T-helper 1 cell treated with Interleukin-12 subunit alpha and Interleukin-12 subunit beta and Interleukin-4 antibody, amounts not matched to agents 30 ng/mL and 1 ng/mL, for 36 hours (primary cell): Measurements from ENCODE around the gene MARCHF10. TPM values are rescaled to one million over a fixed set of nuclear protein-coding genes. Genes with fewer than 3 reads are reported as not detected.
"Not testable (repeated sequence)": the region's sequence is repeated elsewhere in the genome, so short reads cannot be mapped to it uniquely, and the experiment has no call there.

ENCODE experiments used
- intact Hi-C: fragments of 100-400 bp; cut with micrococcal nuclease; formaldehyde crosslinking; loops from one replicate; pipeline ENCODE4 v1.15.1; 2024
- total RNA-seq: library from RNA; stranded (reverse); gene quantifications from 2 replicates; pipeline ENCODE4 v1.2.3, GENCODE V29; 2022

The MARCHF10 gene
- total RNA-seq, result not detected in 2 replicates

- intact Hi-C loops, result no loop called here
Measured at GRCh38 chr17:62807812-62808575, at the start of gene MARCHF10. TSS of gene MARCHF10 (minus strand) at chr17:62808314. CDS start at chr17:62801735, 6,579 bp downstream.

DNA sequence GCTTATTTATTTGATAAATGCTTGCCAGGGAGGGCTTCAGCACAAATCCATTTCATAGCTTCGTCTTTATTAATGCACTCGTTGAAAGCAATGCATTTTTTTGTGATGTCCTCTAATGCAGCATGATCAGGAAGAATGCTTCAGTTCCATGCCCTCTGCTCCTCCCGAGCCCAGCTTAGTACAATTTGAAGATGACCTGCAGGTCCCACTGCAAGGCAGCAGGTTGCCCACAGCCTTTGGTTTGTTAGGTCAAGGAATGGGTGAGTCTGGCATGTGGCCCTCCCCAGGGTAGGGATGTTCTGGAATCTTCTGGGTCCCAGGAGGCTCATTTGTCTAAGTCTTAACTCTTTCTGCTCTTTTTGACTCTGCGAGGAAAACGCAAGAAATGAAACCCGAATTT is 49.4 kb upstream of the MARCHF10 start:
- intact Hi-C loops, result no loop called here

DNA sequence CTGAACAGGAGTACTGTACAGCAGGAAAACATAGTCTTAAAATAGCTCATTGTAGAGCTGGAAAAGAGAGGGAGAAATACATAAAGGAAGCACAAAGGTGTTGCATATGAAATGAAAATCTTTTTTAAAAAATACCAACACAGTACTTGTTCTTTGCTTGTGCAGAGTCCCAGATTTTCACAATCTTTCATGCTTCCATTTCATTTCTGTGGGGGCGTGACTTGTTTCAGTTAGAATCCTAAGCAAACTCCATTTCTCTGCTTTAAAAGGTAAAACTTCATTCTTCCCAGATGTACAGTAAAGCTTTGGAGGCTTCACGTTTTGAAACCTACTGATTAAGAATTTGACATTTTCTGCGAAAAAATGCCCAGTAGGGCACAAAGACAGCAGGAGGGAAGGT is 48.5 kb upstream of the MARCHF10 start:
- intact Hi-C loops, result no loop called here

DNA sequence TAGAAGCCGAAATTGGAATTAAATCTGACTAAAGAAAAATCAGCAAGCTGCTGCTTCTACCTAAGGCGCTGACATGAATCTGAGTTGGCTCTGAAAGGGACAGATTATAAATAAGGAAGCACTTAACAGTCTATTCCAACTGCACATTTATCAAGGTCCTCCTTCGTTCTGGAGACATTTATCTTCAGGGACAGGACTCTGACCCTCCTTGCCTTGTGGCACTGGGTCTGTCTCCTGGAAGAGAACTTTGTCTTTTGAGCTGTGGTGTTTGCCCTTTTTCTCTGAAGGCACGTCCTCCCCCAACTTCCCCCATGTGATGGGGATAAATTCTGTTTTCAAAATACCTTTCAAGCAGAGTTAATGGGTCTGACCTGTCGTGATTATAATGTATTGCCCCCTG is 47.0 kb upstream of the MARCHF10 start:
- intact Hi-C loops, result no loop called here

GRCh38 chr17:62854098-62854680 is 46.1 kb upstream of the MARCHF10 start:
- intact Hi-C loops, result no loop called here

GRCh38 chr17:62852195-62852594 is 44.1 kb upstream of the MARCHF10 start:
- intact Hi-C loops, result no loop called here

GRCh38 chr17:62849591-62850415 is 41.7 kb upstream of the MARCHF10 start:
- intact Hi-C loops, result not testable (repeated sequence)

- intact Hi-C loops, result no loop called here
Measured at GRCh38 chr17:62848334-62848733, 40.2 kb upstream of the MARCHF10 start.

DNA sequence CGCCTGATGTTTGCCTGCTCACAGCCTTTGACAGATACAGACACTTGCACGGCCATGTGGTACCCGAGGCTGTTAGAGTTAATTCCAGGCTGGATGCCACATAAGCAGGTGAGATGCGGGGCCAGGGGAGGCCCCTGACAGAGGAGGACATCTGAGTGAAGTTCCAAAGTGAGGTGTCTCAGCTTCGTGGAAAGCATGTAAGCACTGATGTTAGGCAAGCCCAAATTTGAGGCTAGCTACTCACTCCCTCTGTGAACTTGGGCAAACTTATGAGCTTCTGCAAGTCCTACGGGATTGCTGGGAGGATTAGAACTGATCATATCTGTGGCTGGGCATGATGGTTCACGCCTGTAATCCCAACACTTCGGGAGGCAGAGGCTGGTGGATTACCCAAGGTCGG is 39.3 kb upstream of the MARCHF10 start:
- intact Hi-C loops, result no loop called here

GRCh38 chr17:62840871-62841270 is 32.8 kb upstream of the MARCHF10 start:
- intact Hi-C loops, result no loop called here

DNA sequence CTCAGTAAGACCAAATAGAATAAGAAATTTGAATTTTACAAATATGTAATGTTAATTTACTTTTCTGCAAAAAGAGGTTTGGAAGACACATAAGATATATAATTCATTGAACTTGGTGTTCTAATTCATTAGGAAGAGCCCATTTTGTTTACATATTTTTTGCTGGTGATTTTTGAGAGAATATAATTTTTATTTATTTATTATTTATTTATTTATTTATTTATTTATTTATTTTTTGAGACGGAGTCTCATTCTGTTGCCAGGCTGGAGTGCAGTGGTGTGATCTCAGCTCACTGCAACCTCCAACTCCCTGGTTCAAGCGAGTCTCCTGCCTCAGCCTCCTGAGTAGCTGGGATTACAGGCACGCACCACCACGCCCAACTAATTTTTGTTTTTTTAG is 25.7 kb upstream of the MARCHF10 start:
- intact Hi-C loops, result not testable (repeated sequence)

DNA sequence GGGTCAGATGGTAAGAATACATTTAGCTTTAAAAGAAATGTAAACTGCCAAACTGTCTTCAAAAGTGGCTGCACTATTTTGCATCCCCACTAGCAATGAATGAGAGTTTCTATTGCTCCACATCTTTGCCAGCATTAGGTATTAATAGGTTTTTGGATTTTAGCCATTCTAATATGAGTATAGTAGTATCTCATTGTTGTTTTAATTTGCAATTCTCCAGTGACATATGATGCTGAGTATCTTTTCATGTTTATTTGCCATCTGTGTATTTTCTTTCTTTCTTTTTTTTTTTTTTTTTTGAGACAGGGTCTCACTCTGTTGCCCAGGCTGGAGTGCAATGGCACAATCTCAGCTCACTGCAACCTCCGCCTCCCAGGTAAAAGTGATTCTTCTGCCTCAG is 24.3 kb upstream of the MARCHF10 start:
- intact Hi-C loops, result no loop called here

- intact Hi-C loops, result not testable (repeated sequence)
Measured at GRCh38 chr17:62831066-62831465, 23.0 kb upstream of the MARCHF10 start.

- intact Hi-C loops, result no loop called here
Measured at GRCh38 chr17:62827746-62828485, 19.8 kb upstream of the MARCHF10 start.

DNA sequence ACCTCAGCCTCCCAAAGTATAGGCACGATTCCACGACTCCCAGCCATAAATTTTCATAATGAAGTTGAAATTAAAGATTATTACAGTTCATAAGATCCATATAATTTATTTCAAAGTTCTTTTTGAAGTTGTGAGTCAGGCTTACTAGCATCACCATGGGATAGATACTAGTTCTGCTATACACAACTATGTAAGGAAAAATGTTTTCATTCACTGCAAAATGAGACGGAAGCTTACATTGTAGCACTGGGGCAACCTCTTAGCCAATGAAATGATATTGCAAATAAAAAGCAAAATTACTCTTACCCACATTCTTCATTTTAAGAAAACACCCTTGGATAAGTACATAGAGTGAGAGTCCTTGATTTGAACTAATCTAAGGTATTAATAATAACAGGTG is 18.8 kb upstream of the MARCHF10 start:
- intact Hi-C loops, result no loop called here

GRCh38 chr17:62825182-62825581 is 17.1 kb upstream of the MARCHF10 start:
- intact Hi-C loops, result no loop called here

GRCh38 chr17:62824290-62825131 is 16.4 kb upstream of the MARCHF10 start:
- intact Hi-C loops, result no loop called here

DNA sequence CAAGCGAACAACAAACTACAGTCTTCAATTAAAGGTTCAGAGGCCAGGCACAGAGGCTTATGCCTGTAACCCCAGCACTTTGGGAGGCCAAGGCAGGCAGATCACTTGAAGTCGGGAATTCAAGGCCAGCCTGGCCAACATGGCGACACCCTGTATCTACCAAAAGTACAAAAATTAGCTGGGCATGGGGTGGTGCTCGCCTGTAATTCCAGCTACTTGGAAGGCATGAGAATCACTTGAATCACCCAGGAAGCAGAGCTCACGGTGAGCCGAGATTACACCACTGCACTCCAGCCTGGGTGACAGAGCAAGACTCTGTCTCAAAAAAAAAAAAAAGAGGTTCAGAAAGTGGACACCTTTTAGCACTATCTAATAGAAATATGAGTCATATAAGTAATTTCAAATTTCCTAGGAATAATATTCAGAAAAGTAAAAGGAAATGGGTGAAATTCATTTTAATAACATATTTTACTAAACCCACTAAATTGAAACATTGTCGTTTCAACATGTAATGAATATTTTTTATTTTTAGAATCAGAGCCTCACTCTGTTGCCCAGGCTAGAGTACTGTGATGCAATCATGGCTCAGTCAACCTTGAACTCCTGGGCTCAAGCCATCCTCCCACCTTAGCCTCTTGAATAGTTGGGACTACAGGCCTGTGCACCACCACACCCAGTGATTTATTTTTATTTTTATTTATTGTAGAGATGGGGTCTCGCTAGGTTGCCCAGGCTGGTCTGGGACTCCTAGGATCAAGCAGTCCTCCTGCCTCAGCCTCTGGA is 15.2 kb upstream of the MARCHF10 start:
- intact Hi-C loops, result no loop called here

DNA sequence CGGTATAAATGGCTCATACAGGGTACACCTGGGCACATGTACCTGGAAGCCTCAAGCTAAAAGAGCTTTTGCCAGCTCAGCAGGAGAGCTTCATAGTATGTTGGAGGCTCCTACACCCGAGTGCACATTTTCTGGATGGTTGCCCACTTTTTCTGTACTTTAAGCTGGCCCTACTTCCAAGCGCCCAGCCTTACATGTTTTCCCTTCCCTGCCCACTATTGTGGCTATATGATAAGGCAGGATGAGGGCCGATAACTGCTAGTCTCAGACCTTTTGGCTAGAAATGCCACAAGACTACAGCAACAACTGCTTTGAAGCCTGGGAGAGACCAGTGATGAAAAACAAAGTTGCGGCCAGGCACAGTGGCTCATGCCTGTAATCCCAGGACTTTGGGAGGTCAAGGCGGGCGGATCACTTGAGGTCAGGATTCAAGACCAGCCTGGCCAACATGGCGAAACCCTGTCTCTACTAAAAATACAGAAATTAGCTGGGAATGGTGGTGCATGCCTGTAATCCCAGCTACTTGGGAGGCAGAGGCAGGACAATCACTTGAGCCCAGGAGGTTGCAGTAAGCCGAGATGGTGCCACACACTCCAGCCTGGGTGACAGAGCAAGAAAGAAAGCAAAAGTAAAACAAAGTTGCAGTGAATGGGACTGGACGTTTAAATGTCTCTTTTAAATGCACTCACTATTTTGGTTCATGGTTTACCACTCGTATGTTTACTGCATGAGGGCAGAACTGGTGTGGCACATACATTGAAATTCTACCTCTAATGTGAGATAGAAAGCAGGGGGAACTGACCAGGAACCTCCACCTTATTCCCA is 14.2 kb upstream of the MARCHF10 start:
- intact Hi-C loops, result no loop called here
